T-helper 2 cell treated with Interferon-gamma antibody and Interleukin-4, amounts not matched to agents 5 μg/mL and 100 μg/mL, for 36 hours (primary cell): ENCODE results near the gene CDC14A.

Source experiments
- DNase-seq: peaks from one replicate; pipeline ENCODE4 v3.0.0; 2021; ENCODE audit warnings: low spot score
- H3K27ac Mint-ChIP-seq: one replicate; pipeline ENCODE4 v1.8.0; 2021; ENCODE audit warnings: mild to moderate bottlenecking, mixed read lengths
- H3K27me3 Mint-ChIP-seq: one replicate; pipeline ENCODE4 v1.8.0; 2021; ENCODE audit warnings: low read depth, mixed read lengths
- H3K36me3 Mint-ChIP-seq: one replicate; pipeline ENCODE4 v1.8.0; 2021; ENCODE audit warnings: low read depth, mixed read lengths
- H3K4me1 Mint-ChIP-seq: one replicate; pipeline ENCODE4 v1.8.0; 2021; ENCODE audit warnings: low read depth, mixed read lengths
- H3K4me3 Mint-ChIP-seq: one replicate; pipeline ENCODE4 v1.8.0; 2022; ENCODE audit warnings: mild to moderate bottlenecking, moderate library complexity, mixed read lengths
- H3K9me3 Mint-ChIP-seq: one replicate; pipeline ENCODE4 v1.8.0; 2021; ENCODE audit warnings: mixed read lengths

Gene CDC14A

DNA sequence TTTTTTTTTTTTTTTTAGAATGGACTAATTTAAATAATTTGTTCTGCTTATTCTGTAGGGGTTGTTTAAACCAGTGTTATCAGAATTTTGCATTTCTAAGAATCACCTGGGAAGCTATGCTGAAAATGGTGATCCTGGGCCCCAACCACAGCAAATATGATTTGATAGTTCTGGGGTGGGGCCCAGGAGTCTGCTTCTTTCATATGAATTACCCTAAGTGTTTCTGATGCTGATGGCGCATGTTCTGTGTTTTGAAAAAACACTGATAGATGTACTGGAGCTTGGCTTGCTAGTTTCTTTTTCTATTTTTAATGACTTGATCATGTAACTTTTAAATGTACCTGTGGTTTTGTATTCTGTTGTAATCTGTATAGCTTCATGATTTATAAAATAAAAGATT is 89.3 kb downstream of the CDC14A start:
- DNase-seq: no peak
- H3K4me1 Mint-ChIP-seq: peaks cover 67% of the 10 kb centered on the region
- H3K4me3 Mint-ChIP-seq: peak overlapping the region; percentile 21
- H3K27ac Mint-ChIP-seq: peak overlapping the region; percentile 81
- peaks cover 35% of the 10 kb centered on the region for H3K36me3 Mint-ChIP-seq
- H3K9me3 Mint-ChIP-seq: no peaks in the 10 kb centered on the region
- no peaks in the 10 kb centered on the region for H3K27me3 Mint-ChIP-seq

GRCh38 chr1:100443811-100444571 is 91.7 kb downstream of the CDC14A start:
- peak; percentile 31 for DNase-seq
- H3K36me3 Mint-ChIP-seq: peaks cover 42% of the 10 kb centered on the region
- H3K27ac Mint-ChIP-seq: peak overlapping the region; percentile 93
- H3K4me1 Mint-ChIP-seq: peaks cover 74% of the 10 kb centered on the region
- peak overlapping the region; percentile 79 for H3K4me3 Mint-ChIP-seq
- no peaks in the 10 kb centered on the region for H3K27me3 Mint-ChIP-seq
- no peaks in the 10 kb centered on the region for H3K9me3 Mint-ChIP-seq

DNA sequence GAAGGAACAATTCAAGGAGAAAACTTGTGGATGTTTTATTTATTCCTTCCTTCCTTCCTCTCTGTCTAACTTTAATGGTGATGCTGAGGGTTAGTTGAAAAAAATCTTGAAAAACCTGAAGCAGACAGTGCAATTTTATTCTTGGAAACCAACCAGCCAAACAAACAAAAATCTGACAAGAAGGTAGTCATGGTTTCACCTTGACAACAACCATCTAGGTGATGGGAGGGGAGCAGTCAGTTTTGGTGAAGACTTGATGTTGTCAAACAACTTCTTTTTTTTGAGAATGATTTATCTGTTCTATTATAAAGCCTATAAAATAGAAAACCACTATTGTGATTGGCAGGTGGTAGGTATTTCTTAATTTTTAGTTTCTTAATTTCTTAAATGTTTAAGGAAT is 93.3 kb downstream of the CDC14A start:
- Mint-ChIP-seq H3K4me1 (peaks cover 76% of the 10 kb centered on the region), H3K9me3 (no peaks in the 10 kb centered on the region), H3K4me3 (peak overlapping the region; percentile 79), H3K36me3 (peaks cover 55% of the 10 kb centered on the region), H3K27ac (peak overlapping the region; percentile 93), H3K27me3 (no peaks in the 10 kb centered on the region)
- DNase-seq: no peak

DNA sequence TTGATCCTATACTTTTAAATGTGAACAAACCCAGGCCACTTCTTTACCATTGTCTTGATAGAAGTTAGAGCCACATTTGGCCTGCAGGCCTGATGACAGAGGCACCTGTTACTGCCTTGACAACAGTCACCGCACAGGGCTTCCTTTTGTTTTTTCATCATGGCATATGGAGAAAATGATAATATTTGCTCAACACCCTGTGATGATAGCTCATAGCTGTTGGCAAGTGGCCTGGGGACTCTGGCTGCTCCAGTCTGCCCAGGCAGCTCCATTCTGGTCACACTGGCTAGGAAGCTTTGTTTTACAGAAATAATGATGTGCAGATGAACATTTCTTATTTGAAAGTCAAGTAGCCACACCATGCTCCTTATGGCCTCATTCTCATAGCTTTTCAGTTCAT is 96.1 kb downstream of the CDC14A start:
- H3K4me3 Mint-ChIP-seq: no peak overlapping the region
- peaks cover 87% of the 10 kb centered on the region for H3K4me1 Mint-ChIP-seq
- no peaks in the 10 kb centered on the region for H3K27me3 Mint-ChIP-seq
- peaks cover 66% of the 10 kb centered on the region for H3K36me3 Mint-ChIP-seq
- no peaks in the 10 kb centered on the region for H3K9me3 Mint-ChIP-seq
- DNase-seq: no peak
- H3K27ac Mint-ChIP-seq: peak overlapping the region; percentile 32

GRCh38 chr1:100449477-100449876 is 97.2 kb downstream of the CDC14A start:
- H3K27me3 Mint-ChIP-seq: no peaks in the 10 kb centered on the region
- H3K36me3 Mint-ChIP-seq: peaks cover 62% of the 10 kb centered on the region
- H3K9me3 Mint-ChIP-seq: no peaks in the 10 kb centered on the region
- H3K4me3 Mint-ChIP-seq: peak overlapping the region; percentile 54
- DNase-seq: peak; percentile 42
- H3K27ac Mint-ChIP-seq: peak overlapping the region; percentile 84
- H3K4me1 Mint-ChIP-seq: peaks cover 83% of the 10 kb centered on the region

DNA sequence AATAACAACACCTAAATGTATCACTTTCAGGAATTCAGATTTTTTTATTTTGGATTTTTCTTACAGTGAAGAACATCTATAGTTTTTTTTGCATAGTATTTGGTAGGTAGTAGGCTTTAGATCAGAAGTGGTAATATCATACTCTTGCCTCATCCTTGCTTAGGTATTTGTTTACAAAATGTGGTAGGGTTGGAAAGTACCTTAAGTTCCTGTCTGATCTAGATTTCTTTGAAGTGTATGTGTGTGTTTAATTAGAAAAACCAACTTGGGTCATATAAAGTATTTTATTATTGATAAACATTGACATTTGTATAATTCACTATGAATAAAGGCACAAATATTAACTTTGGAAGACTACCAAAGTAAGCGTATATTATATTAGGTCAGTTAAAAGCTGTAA is 100.3 kb downstream of the CDC14A start:
- Mint-ChIP-seq H3K27ac (peak overlapping the region; percentile 86), H3K4me1 (peaks cover 70% of the 10 kb centered on the region), H3K9me3 (no peaks in the 10 kb centered on the region), H3K4me3 (peak overlapping the region; percentile 60), H3K36me3 (peaks cover 58% of the 10 kb centered on the region), H3K27me3 (no peaks in the 10 kb centered on the region)
- DNase-seq: no peak

- Mint-ChIP-seq H3K9me3 (no peaks in the 10 kb centered on the region), H3K27ac (no peak overlapping the region), H3K4me1 (peaks cover 54% of the 10 kb centered on the region), H3K4me3 (no peak overlapping the region), H3K27me3 (no peaks in the 10 kb centered on the region), H3K36me3 (peaks cover 34% of the 10 kb centered on the region)
- DNase-seq: no peak
Observed at GRCh38 chr1:100455478-100456072, 103.3 kb downstream of the CDC14A start.

GRCh38 chr1:100456880-100457279 is 104.6 kb downstream of the CDC14A start:
- no peak overlapping the region for H3K4me3 Mint-ChIP-seq
- peaks cover 23% of the 10 kb centered on the region for H3K36me3 Mint-ChIP-seq
- H3K4me1 Mint-ChIP-seq: peaks cover 46% of the 10 kb centered on the region
- H3K9me3 Mint-ChIP-seq: no peaks in the 10 kb centered on the region
- H3K27me3 Mint-ChIP-seq: no peaks in the 10 kb centered on the region
- DNase-seq: no peak
- no peak overlapping the region for H3K27ac Mint-ChIP-seq

- Mint-ChIP-seq H3K4me3 (no peak overlapping the region), H3K27ac (no peak overlapping the region), H3K27me3 (no peaks in the 10 kb centered on the region), H3K36me3 (peaks cover 28% of the 10 kb centered on the region), H3K4me1 (peaks cover 39% of the 10 kb centered on the region), H3K9me3 (no peaks in the 10 kb centered on the region)
- DNase-seq: no peak
Observed at GRCh38 chr1:100457683-100458082, 105.4 kb downstream of the CDC14A start.

DNA sequence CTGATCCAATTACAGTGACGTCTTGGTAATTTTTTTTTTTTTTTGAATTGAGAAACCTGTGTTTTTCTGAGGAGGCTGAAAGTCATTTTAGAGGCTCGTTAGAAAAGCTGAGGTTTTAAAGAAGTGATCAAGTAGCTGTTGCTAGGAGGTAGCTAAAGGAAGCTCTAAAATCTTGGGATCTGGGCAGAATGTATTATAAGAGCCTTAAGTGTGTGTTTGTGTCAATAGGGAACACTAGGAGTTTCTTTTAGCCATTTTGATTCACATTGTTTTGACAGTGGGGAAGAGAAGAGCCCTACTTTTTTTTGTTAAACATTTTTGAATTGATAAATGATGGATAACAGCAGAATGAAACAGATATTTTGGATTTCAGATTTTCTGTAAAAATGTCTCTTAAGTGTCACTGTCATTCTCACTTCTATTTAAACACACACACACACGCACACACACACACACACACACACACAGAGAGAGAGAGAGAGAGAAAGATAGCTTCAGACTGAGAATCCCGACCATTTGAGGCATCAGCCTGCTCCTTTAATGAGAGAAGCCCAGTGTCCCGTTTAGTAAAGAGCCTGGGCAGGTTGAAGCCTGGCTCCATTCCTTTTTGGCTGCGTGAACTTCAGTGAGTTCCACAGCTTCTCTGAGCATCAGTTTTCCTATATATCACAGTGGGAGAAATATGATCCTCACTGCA is 106.5 kb downstream of the CDC14A start:
- Mint-ChIP-seq H3K36me3 (peaks cover 31% of the 10 kb centered on the region), H3K4me1 (peaks cover 36% of the 10 kb centered on the region), H3K27me3 (no peaks in the 10 kb centered on the region), H3K27ac (no peak overlapping the region), H3K9me3 (no peaks in the 10 kb centered on the region), H3K4me3 (no peak overlapping the region)
- no peak for DNase-seq

- DNase-seq: peak; percentile 57
- peaks cover 29% of the 10 kb centered on the region for H3K36me3 Mint-ChIP-seq
- H3K27me3 Mint-ChIP-seq: no peaks in the 10 kb centered on the region
- no peak overlapping the region for H3K4me3 Mint-ChIP-seq
- H3K9me3 Mint-ChIP-seq: no peaks in the 10 kb centered on the region
- H3K4me1 Mint-ChIP-seq: peaks cover 31% of the 10 kb centered on the region
- no peak overlapping the region for H3K27ac Mint-ChIP-seq
Observed at GRCh38 chr1:100459358-100460114, 107.2 kb downstream of the CDC14A start.

GRCh38 chr1:100461222-100461621 is 108.9 kb downstream of the CDC14A start:
- H3K4me1 Mint-ChIP-seq: peaks cover 24% of the 10 kb centered on the region
- H3K36me3 Mint-ChIP-seq: peaks cover 29% of the 10 kb centered on the region

GRCh38 chr1:100462326-100463025 is 110.2 kb downstream of the CDC14A start:
- H3K27me3 Mint-ChIP-seq: no peaks in the 10 kb centered on the region
- H3K9me3 Mint-ChIP-seq: no peaks in the 10 kb centered on the region
- H3K36me3 Mint-ChIP-seq: peaks cover 24% of the 10 kb centered on the region
- no peak overlapping the region for H3K4me3 Mint-ChIP-seq
- H3K27ac Mint-ChIP-seq: no peak overlapping the region
- no peak for DNase-seq
- peaks cover 20% of the 10 kb centered on the region for H3K4me1 Mint-ChIP-seq

More at GRCh38 chr1:100461222-100461621, 108.9 kb downstream of the CDC14A start:
- Mint-ChIP-seq H3K27me3 (no peaks in the 10 kb centered on the region), H3K4me3 (no peak overlapping the region), H3K9me3 (no peaks in the 10 kb centered on the region), H3K27ac (no peak overlapping the region)
- no peak for DNase-seq
